Hepatocyte (in vitro differentiated cells): ENCODE data around the gene FLACC1. TPM values are rescaled to one million over a fixed set of nuclear protein-coding genes. Genes with fewer than 3 reads are reported as not detected.

Source experiments
- DNase-seq: peaks from one replicate; pipeline ENCODE4 v3.0.0-alpha.2; 2016; ENCODE audit warnings: low spot score
- H2AFZ ChIP-seq: fragments of 200-600 bp; sonication (generic); 2 replicates; pipeline ENCODE4 v1.6.0; 2016; ENCODE audit warnings: antibody characterized with exemption, mild to moderate bottlenecking
- H3K27ac ChIP-seq: fragments of 200-600 bp; sonication (generic); 2 replicates; pipeline ENCODE4 v1.5.1; 2016; ENCODE audit warnings: mild to moderate bottlenecking
- H3K27me3 ChIP-seq: fragments of 200-600 bp; sonication (generic); 2 replicates; pipeline ENCODE4 v1.6.1; 2016
- H3K36me3 ChIP-seq: fragments of 200-600 bp; sonication (generic); replicated peaks from 2 replicates; pipeline ENCODE4 v1.5.1; 2016; ENCODE audit warnings: low read depth; ENCODE audit not compliant: insufficient read depth
- H3K4me1 ChIP-seq: fragments of 200-600 bp; sonication (generic); 2 replicates; pipeline ENCODE4 v1.5.1; 2016; ENCODE audit warnings: mild to moderate bottlenecking, moderate library complexity; ENCODE audit not compliant: insufficient read depth
- H3K4me2 ChIP-seq: fragments of 200-600 bp; sonication (generic); 2 replicates; pipeline ENCODE4 v1.6.0; 2016
- H3K4me3 ChIP-seq: fragments of 200-600 bp; sonication (generic); 2 replicates; pipeline ENCODE4 v1.5.1; 2016; ENCODE audit warnings: mild to moderate bottlenecking
- H3K79me2 ChIP-seq: fragments of 200-600 bp; sonication (generic); 2 replicates; pipeline ENCODE4 v1.6.0; 2017; ENCODE audit warnings: mild to moderate bottlenecking
- H3K9me2 ChIP-seq: fragments of 200-600 bp; sonication (generic); replicated peaks from 2 replicates; pipeline ENCODE4 v1.6.0; 2017; ENCODE audit warnings: mild to moderate bottlenecking; ENCODE audit not compliant: insufficient read depth
- H3K9me3 ChIP-seq: fragments of 200-600 bp; sonication (generic); 2 replicates; pipeline ENCODE4 v1.5.1; 2016; ENCODE audit warnings: low read depth, mild to moderate bottlenecking
- H4K20me1 ChIP-seq: fragments of 200-600 bp; sonication (generic); 2 replicates; pipeline ENCODE4 v1.6.0; 2016; ENCODE audit warnings: mild to moderate bottlenecking; ENCODE audit not compliant: insufficient read depth, poor library complexity, severe bottlenecking
- CTCF ChIP-seq: fragments of 200-600 bp; sonication (generic); IDR thresholded peaks from 2 replicates; pipeline ENCODE4 v1.5.1; 2016; ENCODE audit warnings: antibody characterized with exemption, mild to moderate bottlenecking; ENCODE audit not compliant: poor library complexity
- EZH2 ChIP-seq: fragments of 200-600 bp; sonication (generic); IDR thresholded peaks from 2 replicates; pipeline ENCODE4 v1.6.1; 2016; ENCODE audit warnings: antibody characterized with exemption, mild to moderate bottlenecking, borderline replicate concordance
- EZH2phosphoT487 ChIP-seq: fragments of 200-600 bp; sonication (generic); IDR thresholded peaks from one replicate; pipeline ENCODE4 v1.6.1; 2018; ENCODE audit warnings: antibody characterized with exemption, mild to moderate bottlenecking, low read depth, moderate library complexity; ENCODE audit not compliant: unreplicated experiment, severe bottlenecking
- WGBS: methylation state at CpG from one replicate; pipeline ENCODE4 v1.1.6; 2016; ENCODE audit warnings: low lambda C conversion rate; ENCODE audit errors: missing lambda C conversion rate; 5-methylcytosine and 5-hydroxymethylcytosine counted together
- polyA plus RNA-seq: library from polyadenylated mRNA; unstranded; fragments of >200 nt; fragmentation: Nextera tagmentation; extraction: Ambion mirVana; gene quantifications from 2 replicates; pipeline ENCODE4 v1.2.1, GENCODE V29; 2016
- total RNA-seq: library from RNA; depleted of rRNA; stranded (reverse); fragments of >200 nt; gene quantifications from 2 replicates; pipeline ENCODE4 v1.2.3, GENCODE V29; 2014

Gene FLACC1
- total and polyA plus RNA-seq, 2 experiments from 2014 or later = 0.34 to 0.80 TPM

- Histone ChIP-seq H3K9me2 (no peaks in the 10 kb centered on the region), H3K4me2 (no peak overlapping the region), H3K36me3 (no peaks in the 10 kb centered on the region), H3K27me3 (no peaks in the 10 kb centered on the region), H3K27ac (no peak overlapping the region), H4K20me1 (no peaks in the 10 kb centered on the region), H3K79me2 (no peaks in the 10 kb centered on the region), H3K4me1 (no peaks in the 10 kb centered on the region), H3K9me3 (no peaks in the 10 kb centered on the region), H3K4me3 (no peak overlapping the region), H2AFZ (no peak overlapping the region)
- 96% methylated on average over 4 of the region's 4 CpGs for WGBS
- TF ChIP-seq EZH2phosphoT487 (no peak), CTCF (no peak), EZH2 (no peak)
- DNase-seq = no peak
These were observed 106.4 kb downstream of the FLACC1 start for GRCh38 chr2:201250741-201251140.

GRCh38 chr2:201249889-201250288, 107.3 kb downstream of the FLACC1 start:
- 82% methylated on average over 2 of the region's 2 CpGs for WGBS
- H4K20me1 ChIP-seq = no peaks in the 10 kb centered on the region
- H3K4me1 ChIP-seq = no peaks in the 10 kb centered on the region
- no peak for DNase-seq
- TF ChIP-seq EZH2phosphoT487 = no peak
- TF ChIP-seq EZH2 = no peak
- TF ChIP-seq CTCF = no peak
- no peak overlapping the region for H2AFZ ChIP-seq
- no peak overlapping the region for H3K4me2 ChIP-seq
- no peak overlapping the region for H3K4me3 ChIP-seq
- no peak overlapping the region for H3K27ac ChIP-seq
- H3K9me2 ChIP-seq = no peaks in the 10 kb centered on the region
- no peaks in the 10 kb centered on the region for H3K9me3 ChIP-seq
- H3K36me3 ChIP-seq = no peaks in the 10 kb centered on the region
- no peaks in the 10 kb centered on the region for H3K79me2 ChIP-seq
- no peaks in the 10 kb centered on the region for H3K27me3 ChIP-seq

- 95% methylated on average over 6 of the region's 6 CpGs for WGBS
- H3K27ac ChIP-seq = no peak overlapping the region
These were observed 108.8 kb downstream of the FLACC1 start for GRCh38 chr2:201248288-201248844.

More at GRCh38 chr2:201248288-201248844, 108.8 kb downstream of the FLACC1 start:
- no peaks in the 10 kb centered on the region for H3K4me1 ChIP-seq
- H3K9me3 ChIP-seq = no peaks in the 10 kb centered on the region
- no peaks in the 10 kb centered on the region for H3K27me3 ChIP-seq
- no peaks in the 10 kb centered on the region for H3K79me2 ChIP-seq
- no peak overlapping the region for H3K4me2 ChIP-seq
- no peaks in the 10 kb centered on the region for H3K36me3 ChIP-seq
- H4K20me1 ChIP-seq = no peaks in the 10 kb centered on the region
- DNase-seq = no peak
- no peaks in the 10 kb centered on the region for H3K9me2 ChIP-seq
- no peak for TF ChIP-seq EZH2phosphoT487
- no peak for TF ChIP-seq EZH2
- TF ChIP-seq CTCF = no peak
- no peak overlapping the region for H2AFZ ChIP-seq
- H3K4me3 ChIP-seq = no peak overlapping the region
